Measurements from ENCODE around the gene ICAM4.
"Not testable (repeated sequence)": the region's sequence is repeated elsewhere in the genome, so short reads cannot be mapped to it uniquely, and the experiment has no call there.

ICAM4 gene, protein sequence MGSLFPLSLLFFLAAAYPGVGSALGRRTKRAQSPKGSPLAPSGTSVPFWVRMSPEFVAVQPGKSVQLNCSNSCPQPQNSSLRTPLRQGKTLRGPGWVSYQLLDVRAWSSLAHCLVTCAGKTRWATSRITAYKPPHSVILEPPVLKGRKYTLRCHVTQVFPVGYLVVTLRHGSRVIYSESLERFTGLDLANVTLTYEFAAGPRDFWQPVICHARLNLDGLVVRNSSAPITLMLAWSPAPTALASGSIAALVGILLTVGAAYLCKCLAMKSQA

DNA sequence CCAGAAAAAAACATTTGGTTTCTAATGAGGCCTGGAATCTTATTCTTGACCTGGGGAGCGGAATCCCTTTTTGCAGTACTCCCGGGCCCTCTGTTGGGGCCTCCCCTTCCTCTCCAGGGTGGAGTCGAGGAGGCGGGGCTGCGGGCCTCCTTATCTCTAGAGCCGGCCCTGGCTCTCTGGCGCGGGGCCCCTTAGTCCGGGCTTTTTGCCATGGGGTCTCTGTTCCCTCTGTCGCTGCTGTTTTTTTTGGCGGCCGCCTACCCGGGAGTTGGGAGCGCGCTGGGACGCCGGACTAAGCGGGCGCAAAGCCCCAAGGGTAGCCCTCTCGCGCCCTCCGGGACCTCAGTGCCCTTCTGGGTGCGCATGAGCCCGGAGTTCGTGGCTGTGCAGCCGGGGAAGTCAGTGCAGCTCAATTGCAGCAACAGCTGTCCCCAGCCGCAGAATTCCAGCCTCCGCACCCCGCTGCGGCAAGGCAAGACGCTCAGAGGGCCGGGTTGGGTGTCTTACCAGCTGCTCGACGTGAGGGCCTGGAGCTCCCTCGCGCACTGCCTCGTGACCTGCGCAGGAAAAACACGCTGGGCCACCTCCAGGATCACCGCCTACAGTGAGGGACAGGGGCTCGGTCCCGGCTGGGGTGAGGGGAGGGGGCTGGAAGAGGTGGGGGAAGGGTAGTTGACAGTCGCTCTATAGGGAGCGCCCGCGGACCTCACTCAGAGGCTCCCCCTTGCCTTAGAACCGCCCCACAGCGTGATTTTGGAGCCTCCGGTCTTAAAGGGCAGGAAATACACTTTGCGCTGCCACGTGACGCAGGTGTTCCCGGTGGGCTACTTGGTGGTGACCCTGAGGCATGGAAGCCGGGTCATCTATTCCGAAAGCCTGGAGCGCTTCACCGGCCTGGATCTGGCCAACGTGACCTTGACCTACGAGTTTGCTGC lies at the start of gene ICAM4:
TSS of gene ICAM4 (plus strand) at position 153 of the 935 bp plus-strand sequence. CDS start at position 211, 58 bp downstream.
- H3K27me3 ChIP-seq (ENCODE audit: control insufficient read depth, insufficient read depth, low read length): peaks cover 55% of the 10 kb centered on the region
- H3K4me3 ChIP-seq (ENCODE audit: low read depth, low read length): peak within 1 kb of the TSS; percentile 63
- H3K4me1 ChIP-seq (ENCODE audit: control insufficient read depth, insufficient read depth, low read length): peaks cover 19% of the 10 kb centered on the region

DNA sequence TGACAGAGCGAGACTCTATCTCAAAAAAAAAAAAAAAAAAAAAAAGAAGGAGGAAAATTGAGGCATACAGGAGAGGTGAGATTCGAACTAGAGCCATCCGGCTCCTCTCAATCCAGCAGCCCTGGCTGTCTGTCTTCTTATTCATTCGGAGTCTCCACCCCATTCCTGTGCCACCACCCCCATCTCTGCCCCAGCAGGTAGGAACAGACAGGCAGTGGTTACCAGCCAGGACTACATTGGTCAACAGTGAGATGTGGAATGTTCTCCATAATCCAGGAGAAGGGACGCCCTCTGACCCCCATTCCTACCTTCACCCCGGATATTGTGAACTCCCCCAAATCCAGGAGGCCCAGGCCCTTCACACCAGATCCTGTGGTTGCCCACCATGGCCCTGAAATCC lies 49.1 kb upstream of the ICAM4 start:
- Histone ChIP-seq H3K36me3 (ENCODE audit: control insufficient read depth, insufficient read depth, low read length) (no peaks in the 10 kb centered on the region), H3K4me3 (ENCODE audit: low read depth, low read length) (no peak overlapping the region), H3K27me3 (ENCODE audit: control insufficient read depth, insufficient read depth, low read length) (no peaks in the 10 kb centered on the region), H3K4me1 (ENCODE audit: control insufficient read depth, insufficient read depth, low read length) (peaks cover 9% of the 10 kb centered on the region; the same call in 1 of the 2 replicates), H3K9me3 (ENCODE audit: control insufficient read depth, insufficient read depth, low read depth, low read length) (no peaks in the 10 kb centered on the region), H3K9ac (ENCODE audit: low read length) (no peak overlapping the region), H3K27ac (ENCODE audit: low read depth, low read length) (no peak overlapping the region)

More for the DNA sequence above, at the start of gene ICAM4:
- no peaks in the 10 kb centered on the region for H3K9me3 ChIP-seq (ENCODE audit: control insufficient read depth, insufficient read depth, low read depth, low read length)
- no peak within 1 kb of the TSS for H3K9ac ChIP-seq (ENCODE audit: low read length)
- no peak within 1 kb of the TSS for H3K27ac ChIP-seq (ENCODE audit: low read depth, low read length)
- no peaks in the 10 kb centered on the region for H3K36me3 ChIP-seq (ENCODE audit: control insufficient read depth, insufficient read depth, low read length)

DNA sequence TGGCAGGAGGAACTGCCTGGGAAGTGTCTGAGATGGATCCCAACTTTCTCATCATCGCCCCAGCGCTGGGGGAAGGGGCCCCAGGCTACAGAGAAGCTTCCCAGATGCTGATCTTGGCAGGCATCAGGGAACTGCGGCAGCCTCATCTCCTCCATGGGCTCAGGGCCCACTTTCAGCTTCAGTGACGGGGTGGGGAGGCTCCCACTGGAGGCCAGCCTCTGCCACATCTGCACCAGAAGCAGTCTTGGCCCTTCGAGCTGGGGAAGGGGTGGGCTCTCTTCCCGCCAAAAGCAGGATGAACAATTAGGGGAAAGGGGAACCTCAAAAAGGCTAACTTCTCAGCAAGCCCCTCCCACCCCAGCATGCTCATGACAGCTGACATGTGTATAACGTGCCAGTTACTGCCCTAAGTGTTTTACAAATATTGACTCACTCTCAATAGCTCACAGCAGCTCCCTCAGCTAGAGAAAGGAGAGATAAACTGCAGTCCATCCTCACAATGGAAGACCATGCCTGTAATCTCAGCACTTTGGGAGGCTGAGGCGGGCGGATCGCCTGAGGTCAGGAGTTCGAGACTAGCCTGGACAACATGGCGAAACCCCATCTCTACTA lies 48.5 kb upstream of the ICAM4 start:
- H3K36me3 ChIP-seq (ENCODE audit: control insufficient read depth, insufficient read depth, low read length): no peaks in the 10 kb centered on the region
- H3K4me3 ChIP-seq (ENCODE audit: low read depth, low read length): no peak overlapping the region
- no peaks in the 10 kb centered on the region for H3K9me3 ChIP-seq (ENCODE audit: control insufficient read depth, insufficient read depth, low read depth, low read length)
- H3K9ac ChIP-seq (ENCODE audit: low read length): no peak overlapping the region
- H3K27me3 ChIP-seq (ENCODE audit: control insufficient read depth, insufficient read depth, low read length): no peaks in the 10 kb centered on the region
- no peak overlapping the region for H3K27ac ChIP-seq (ENCODE audit: low read depth, low read length)
- H3K4me1 ChIP-seq (ENCODE audit: control insufficient read depth, insufficient read depth, low read length): peaks cover 11% of the 10 kb centered on the region; the same call in 1 of the 2 replicates

DNA sequence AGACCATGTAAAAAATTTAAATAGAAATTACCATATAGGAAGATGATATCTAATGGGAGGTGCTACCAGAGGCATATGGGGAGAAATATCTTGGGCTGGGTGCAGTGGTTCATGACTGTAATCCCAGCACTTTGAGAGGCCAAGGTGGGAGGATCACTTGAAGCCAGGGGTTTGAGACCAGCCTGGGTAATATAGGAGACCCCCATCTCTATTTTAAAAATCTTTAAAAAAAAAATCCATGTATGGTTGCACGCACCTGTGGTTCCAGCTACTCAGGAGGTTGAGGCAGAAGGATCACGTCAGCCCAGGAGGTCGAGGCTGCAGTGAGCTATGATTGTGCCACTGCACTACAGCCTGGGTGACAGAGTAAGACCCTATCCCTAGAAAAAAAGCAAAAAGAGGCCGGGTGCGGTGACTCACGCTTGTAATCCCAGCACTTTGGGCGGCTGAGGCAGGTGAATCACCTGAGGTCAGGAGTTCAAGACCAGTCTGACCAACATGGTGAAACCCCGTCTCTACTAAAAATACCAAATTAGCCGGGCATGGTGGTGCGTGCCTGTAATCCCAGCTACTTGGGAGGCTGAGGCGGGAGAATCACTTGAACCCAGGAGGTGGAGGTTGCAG lies 44.8 kb upstream of the ICAM4 start:
- not testable (repeated sequence) for H3K27ac ChIP-seq (ENCODE audit: low read depth, low read length); H3K4me1 ChIP-seq (ENCODE audit: control insufficient read depth, insufficient read depth, low read length); H3K27me3 ChIP-seq (ENCODE audit: control insufficient read depth, insufficient read depth, low read length); H3K9me3 ChIP-seq (ENCODE audit: control insufficient read depth, insufficient read depth, low read depth, low read length); H3K36me3 ChIP-seq (ENCODE audit: control insufficient read depth, insufficient read depth, low read length); H3K4me3 ChIP-seq (ENCODE audit: low read depth, low read length); H3K9ac ChIP-seq (ENCODE audit: low read length)

DNA sequence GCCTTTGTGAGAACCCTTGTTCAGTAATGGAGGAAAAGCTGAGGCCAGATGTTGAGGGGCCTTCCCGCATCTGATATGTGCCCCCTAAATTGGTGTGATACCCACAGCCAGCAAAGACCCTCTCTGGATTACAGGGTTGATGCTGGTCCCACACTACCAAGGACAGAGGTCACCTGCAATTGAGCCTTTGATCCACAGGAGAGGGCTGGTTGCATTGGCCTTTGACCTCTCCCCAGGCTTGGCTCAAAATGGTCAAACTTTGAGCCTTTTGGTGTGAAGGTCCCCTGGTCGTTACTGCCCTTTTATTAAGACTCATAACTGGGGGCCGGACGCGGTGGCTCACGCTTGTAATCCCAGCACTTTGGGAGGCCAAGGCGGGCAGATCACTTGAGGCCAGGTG lies 43.1 kb upstream of the ICAM4 start:
- Histone ChIP-seq H3K27ac (ENCODE audit: low read depth, low read length) (no peak overlapping the region), H3K4me1 (ENCODE audit: control insufficient read depth, insufficient read depth, low read length) (peaks cover 4% of the 10 kb centered on the region; the same call in 1 of the 2 replicates), H3K27me3 (ENCODE audit: control insufficient read depth, insufficient read depth, low read length) (no peaks in the 10 kb centered on the region), H3K4me3 (ENCODE audit: low read depth, low read length) (no peak overlapping the region), H3K9me3 (ENCODE audit: control insufficient read depth, insufficient read depth, low read depth, low read length) (no peaks in the 10 kb centered on the region), H3K9ac (ENCODE audit: low read length) (no peak overlapping the region), H3K36me3 (ENCODE audit: control insufficient read depth, insufficient read depth, low read length) (no peaks in the 10 kb centered on the region)

DNA sequence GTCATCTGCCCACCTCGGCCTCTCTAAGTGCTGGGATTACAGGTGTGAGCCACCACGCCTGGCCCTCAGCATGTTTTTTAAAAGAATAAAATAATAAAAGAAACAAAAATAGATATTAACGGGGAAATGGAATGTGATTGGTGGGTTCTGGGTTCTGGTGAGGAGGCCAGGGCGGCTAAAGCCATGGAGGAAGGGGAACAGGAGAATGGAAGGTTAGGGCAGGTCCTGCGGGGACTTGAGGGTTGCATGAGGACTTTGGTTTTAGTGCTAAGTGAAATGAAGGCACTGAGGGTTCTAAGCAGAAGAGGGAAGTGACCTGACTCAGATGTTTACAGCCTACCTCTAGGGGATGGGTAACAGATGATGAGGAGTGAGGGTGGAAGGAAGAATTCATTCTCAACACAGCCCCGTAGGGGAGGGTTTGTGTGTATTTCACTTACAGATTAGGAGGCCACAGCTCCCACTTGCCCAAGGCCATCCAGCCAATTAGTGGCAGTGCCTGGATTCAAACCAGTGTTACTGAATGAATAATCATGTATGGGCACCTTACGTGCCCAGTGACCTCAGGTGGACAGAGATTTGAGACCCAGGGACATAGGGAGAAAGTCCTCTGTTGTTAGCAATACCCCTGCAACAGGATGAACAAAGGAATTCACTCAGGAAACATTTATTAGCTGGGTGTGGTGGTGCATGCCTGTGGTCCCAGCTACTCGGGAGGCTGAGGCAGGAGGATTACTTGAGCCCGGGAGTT lies 41.4 kb upstream of the ICAM4 start:
- no peak overlapping the region for H3K9ac ChIP-seq (ENCODE audit: low read length)

DNA sequence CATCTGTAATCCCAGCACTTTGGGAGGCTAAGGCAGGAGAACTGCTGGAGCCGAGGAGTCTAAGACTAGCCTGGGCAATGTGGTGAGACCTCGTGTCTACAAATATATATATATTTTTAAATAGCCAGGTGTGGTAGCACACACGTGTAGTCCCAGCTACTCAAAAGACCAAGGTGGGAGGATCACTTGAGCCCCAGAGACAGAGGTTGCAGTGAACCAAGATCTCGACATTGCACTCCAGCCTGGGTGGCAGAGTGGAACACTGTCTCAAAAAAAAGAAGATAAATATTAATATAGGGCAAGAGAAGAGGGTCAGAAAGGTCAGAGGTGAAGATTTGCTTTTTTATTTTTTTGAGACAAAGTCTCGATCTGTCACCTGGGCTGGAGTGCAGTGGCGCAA lies 40.2 kb upstream of the ICAM4 start:
- Histone ChIP-seq H3K4me1 (ENCODE audit: control insufficient read depth, insufficient read depth, low read length) (peaks cover 4% of the 10 kb centered on the region; the same call in 1 of the 2 replicates), H3K9ac (ENCODE audit: low read length) (no peak overlapping the region), H3K4me3 (ENCODE audit: low read depth, low read length) (no peak overlapping the region), H3K27me3 (ENCODE audit: control insufficient read depth, insufficient read depth, low read length) (no peaks in the 10 kb centered on the region), H3K9me3 (ENCODE audit: control insufficient read depth, insufficient read depth, low read depth, low read length) (no peaks in the 10 kb centered on the region), H3K27ac (ENCODE audit: low read depth, low read length) (no peak overlapping the region), H3K36me3 (ENCODE audit: control insufficient read depth, insufficient read depth, low read length) (no peaks in the 10 kb centered on the region)

More for the DNA sequence above, 41.4 kb upstream of the ICAM4 start:
- Histone ChIP-seq H3K4me1 (ENCODE audit: control insufficient read depth, insufficient read depth, low read length) (peaks cover 4% of the 10 kb centered on the region; the same call in 1 of the 2 replicates), H3K9me3 (ENCODE audit: control insufficient read depth, insufficient read depth, low read depth, low read length) (no peaks in the 10 kb centered on the region), H3K27me3 (ENCODE audit: control insufficient read depth, insufficient read depth, low read length) (no peaks in the 10 kb centered on the region), H3K27ac (ENCODE audit: low read depth, low read length) (no peak overlapping the region), H3K4me3 (ENCODE audit: low read depth, low read length) (no peak overlapping the region), H3K36me3 (ENCODE audit: control insufficient read depth, insufficient read depth, low read length) (no peaks in the 10 kb centered on the region)

DNA sequence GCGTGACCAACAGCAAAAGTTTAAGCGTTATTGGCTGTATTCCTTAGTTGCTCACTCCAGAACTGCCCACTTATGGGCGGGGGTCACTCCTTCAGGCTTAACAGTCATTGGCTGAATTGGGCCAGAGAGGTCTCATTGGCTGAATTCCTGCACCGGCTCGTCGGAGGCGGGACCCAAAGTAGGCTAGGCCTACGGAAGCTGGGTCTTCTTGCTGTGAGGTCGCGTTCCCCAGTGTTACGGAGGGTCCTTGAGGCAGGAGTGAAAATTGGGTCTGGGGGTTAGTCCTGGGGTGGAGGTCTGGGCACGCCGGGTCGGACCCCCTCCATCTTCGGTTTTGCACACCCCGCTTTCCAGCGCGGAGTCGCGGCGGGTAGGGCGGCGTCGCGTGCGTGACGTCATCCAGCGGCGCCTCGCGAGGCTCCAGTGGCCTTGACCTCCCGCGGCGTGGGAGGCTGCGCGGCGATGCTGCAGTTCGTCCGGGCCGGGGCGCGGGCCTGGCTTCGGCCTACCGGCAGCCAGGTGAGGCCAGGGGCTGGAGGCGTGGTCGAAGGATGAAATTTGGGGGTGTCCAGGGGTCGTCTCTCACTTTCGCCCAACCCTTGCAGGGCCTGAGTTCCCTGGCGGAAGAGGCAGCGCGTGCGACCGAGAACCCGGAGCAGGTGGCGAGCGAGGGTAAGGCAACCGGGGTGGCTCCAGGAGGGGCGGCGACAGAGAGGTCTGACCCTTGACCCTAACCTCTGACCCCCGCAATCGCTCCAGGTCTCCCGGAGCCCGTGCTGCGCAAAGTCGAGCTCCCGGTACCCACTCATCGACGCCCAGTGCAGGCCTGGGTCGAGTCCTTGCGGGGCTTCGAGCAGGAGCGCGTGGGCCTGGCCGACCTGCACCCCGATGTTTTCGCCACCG lies 34.7 kb upstream of the ICAM4 start, which contains the start of gene MRPL4:
TSS of gene MRPL4 (plus strand) at position 423 of the 903 bp plus-strand sequence. CDS start at position 463, 40 bp downstream.
- no peaks in the 10 kb centered on the region for H3K9me3 ChIP-seq (ENCODE audit: control insufficient read depth, insufficient read depth, low read depth, low read length)
- no peaks in the 10 kb centered on the region for H3K27me3 ChIP-seq (ENCODE audit: control insufficient read depth, insufficient read depth, low read length)
- peak within 1 kb of the TSS; percentile 1; the same call in 1 of the 2 replicates for H3K27ac ChIP-seq (ENCODE audit: low read depth, low read length)
- peaks cover 28% of the 10 kb centered on the region for H3K36me3 ChIP-seq (ENCODE audit: control insufficient read depth, insufficient read depth, low read length)
- H3K9ac ChIP-seq (ENCODE audit: low read length): peak within 1 kb of the TSS; percentile 75
- peaks cover 4% of the 10 kb centered on the region for H3K4me1 ChIP-seq (ENCODE audit: control insufficient read depth, insufficient read depth, low read length)
- H3K4me3 ChIP-seq (ENCODE audit: low read depth, low read length): peak within 1 kb of the TSS; percentile 68

DNA sequence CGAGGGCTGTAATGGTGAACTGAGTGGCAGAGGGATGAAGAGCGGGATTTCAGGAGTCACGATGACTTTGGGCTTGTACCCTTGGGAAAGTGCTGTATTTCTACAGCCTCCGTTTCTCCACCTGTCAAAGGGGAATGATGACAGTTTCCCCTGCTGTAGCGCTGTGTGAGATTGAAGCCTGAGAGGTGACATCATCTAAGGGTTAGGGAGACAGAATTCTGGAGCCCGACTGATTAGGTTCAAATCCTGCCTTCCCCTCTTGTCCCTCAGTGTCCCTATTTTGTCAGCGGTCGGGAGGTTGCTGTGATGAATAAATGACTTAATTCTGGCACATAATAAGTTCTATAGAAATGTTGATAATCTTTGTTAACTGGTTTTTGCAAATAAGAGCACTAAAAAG lies 34.0 kb upstream of the ICAM4 start:
- peak overlapping the region; percentile 1; the same call in 1 of the 2 replicates for H3K27ac ChIP-seq (ENCODE audit: low read depth, low read length)
- H3K9ac ChIP-seq (ENCODE audit: low read length): peak overlapping the region; percentile 75
- peak overlapping the region; percentile 68 for H3K4me3 ChIP-seq (ENCODE audit: low read depth, low read length)
- peaks cover 4% of the 10 kb centered on the region for H3K4me1 ChIP-seq (ENCODE audit: control insufficient read depth, insufficient read depth, low read length)
- no peaks in the 10 kb centered on the region for H3K9me3 ChIP-seq (ENCODE audit: control insufficient read depth, insufficient read depth, low read depth, low read length)
- peaks cover 35% of the 10 kb centered on the region for H3K36me3 ChIP-seq (ENCODE audit: control insufficient read depth, insufficient read depth, low read length)
- no peaks in the 10 kb centered on the region for H3K27me3 ChIP-seq (ENCODE audit: control insufficient read depth, insufficient read depth, low read length)

All from HUES6 (cell line).